ENCODE data around the gene TLK1.
"Not testable (repeated sequence)": the region's sequence is repeated elsewhere in the genome, so short reads cannot be mapped to it uniquely, and the experiment has no call there.

TLK1 gene

GRCh38 chr2:171169333-171169732 is 8.6 kb upstream of the TLK1 start:
- no peak for DNase-seq (ENCODE audit: low spot score)

DNA sequence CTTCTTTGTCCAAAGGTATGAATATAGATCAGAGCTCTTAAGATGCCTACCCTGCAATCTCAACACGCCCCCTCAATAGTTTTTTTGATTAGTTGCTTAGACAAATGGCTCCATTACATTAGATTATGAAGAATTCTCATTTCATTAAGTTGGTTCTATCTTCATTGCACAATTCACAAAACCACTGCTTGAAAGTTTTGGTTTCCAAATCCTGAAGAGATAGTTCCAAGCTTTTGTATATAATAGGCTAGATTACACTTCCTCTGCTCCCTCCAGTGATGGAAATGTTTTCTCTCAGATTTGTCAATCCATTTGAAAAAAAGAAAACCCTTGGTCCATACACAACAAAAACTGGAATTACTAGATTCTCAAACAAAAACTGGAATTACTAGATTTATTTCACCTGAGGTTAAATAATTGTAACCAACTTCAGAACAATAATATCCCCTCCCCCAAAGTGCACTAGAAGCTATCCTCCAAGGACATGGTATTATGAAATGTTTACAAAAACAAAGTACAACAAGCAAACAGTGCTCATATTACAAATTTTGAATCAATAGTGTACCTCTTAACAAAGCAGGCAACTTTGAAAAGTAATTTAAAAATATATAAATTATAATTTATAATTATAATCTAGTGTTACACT is 6.8 kb upstream of the TLK1 start:
- DNase-seq (ENCODE audit: low spot score), result no peak

DNA sequence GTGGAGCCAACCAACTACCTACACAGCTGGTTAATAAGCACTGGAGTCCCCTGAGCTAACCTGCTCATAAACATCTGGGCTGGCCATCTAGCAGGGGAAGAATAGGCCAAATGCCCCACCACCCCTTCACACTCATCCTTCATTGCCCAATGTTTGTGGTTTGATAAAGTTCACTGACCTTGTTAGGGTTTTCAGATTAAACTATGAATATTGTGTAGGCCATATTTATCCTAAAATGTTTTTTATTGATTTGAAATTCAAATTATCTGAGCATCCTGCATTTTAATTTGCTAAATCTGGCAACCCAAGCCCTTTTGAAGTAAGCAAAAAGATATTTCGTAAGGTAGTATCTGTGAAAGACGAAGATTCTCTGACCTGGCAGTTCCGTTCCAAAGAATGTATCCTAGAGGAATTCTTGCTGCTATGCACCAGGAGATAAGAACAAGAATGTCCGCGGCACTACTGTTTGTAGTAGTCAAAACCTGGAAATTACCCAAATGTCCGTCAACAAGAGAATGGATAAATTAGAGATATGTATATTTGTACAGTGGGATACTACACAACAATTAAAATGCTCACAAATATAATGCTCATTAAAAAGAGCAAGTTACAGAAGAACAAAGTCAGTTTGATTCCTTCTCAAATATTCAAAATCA is 5.8 kb upstream of the TLK1 start:
- no peak for DNase-seq (ENCODE audit: low spot score)

DNA sequence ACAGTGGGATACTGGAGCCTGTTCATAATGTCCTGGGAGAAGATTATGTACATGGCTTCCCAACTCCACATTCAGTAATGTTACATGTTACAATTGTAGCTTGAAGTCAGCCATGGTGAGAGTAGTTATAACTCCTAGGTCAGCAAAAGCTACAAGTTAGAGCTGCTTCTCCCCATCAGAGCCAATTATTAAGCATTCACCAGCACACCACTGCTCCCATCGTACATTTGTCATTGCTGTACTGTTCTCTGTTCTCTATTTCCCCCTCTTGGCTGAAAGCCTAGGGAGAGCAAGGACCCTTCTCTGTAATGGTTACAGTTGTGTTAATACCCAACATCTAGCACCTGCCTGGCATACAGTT is 5.3 kb upstream of the TLK1 start:
- DNase-seq (ENCODE audit: low spot score), result no peak

- DNase-seq (ENCODE audit: low spot score), result no peak
Measured at GRCh38 chr2:171163261-171163660, 2.6 kb upstream of the TLK1 start.

GRCh38 chr2:171162522-171163197 is 2.0 kb upstream of the TLK1 start:
- not testable (repeated sequence) for DNase-seq (ENCODE audit: low spot score)

DNA sequence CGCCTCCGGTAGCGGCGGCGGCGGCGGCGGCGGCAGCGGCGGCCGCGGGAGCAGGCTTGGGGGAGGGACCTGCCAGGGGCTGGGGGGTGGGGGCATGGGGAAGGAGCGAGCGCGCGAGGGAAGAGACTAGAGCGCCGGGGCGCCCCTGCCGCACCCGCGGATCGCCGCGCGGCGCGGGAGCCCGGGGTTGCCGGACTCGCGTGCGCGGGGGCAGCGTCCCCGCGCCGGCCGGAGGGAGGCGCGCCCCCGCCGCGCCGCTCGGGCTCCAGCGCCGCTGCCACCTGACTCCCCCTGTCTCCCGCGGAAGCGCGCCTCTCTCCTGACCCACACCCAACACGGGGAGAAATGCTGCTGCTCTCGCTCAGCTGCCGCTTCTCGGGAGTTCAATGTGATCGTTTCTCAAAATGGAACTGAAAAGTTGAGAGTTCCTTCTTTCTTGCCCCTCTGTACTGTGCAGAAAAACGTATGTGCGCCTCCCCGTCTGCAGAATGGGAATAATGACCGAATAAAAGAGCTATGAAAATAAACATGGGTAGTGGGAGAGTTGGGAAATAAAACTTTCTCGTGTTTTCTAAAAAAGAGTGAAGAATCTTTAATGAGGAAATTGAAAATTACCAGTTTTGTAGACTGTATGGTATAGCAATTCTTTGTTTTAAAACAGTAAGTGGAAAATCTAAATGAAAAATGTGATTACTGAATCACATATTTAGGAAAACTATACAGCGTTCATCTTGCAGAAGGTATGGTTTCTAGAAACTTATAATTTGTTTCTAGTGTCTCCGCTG is 455 bp upstream of the TLK1 start:
- DNase-seq (ENCODE audit: low spot score), result peak; percentile 45

DNA sequence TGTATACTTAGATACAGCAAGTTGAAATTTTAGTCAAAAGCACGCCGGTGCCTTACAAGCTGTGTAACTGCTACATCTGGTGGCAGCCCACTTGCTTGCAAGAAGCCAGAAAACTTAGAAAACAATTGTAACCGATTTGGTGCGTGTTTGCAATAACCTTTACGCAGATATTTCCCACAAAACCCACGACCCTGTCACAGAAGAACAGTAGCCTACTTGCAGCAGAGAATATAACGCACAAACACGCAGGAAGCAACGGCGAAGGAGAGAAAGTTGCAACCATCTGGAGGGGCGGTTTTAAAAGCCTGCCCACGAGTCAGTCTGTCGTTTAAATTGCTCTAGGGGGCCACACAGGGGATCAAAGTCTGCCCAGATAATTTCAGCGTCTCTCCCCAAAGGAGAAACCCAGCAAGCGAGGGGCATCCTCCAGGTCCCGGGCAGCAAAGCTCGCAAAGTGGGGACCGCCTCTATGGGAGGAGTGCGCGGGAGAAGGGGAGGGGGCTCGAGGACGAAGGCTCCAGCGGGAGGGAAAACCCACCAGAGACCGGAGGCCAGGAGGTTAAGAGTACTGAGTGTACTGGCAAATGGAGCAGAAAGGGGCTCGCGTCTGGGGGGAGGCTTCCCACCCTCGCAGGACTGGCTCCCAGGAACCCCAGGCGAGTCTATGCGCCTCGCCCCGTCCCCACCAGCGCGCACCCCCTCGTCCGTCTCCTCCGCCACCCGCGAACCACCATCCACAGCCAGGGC is 1.1 kb downstream of the TLK1 start:
- DNase-seq (ENCODE audit: low spot score), result peak; percentile 42

DNA sequence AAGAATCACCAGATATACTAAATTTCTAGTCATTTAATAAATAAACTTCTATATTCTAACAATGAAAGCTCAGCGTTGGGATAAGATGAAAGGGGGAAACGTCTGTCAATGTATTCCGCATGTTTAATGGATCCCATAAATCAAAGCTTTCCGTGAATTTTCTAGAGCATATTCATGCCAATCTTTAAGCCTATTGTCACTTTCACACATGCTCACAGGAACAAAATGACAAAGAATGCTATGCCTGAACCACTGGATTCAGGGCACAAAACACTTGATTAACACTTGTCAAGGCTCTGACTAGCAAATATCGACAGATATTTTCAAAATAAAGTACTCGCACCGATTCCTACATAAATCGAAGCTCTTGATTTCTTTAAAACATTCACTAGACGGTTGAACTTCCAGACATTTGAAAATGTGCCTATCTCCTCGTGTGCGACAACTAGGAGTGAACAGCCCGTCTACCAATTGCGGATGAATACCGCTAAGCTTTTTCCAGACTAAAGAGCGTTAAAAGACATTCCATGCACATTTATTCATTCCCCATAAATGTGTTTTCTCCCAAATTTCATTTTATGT is 1.8 kb downstream of the TLK1 start:
- no peak for DNase-seq (ENCODE audit: low spot score)

DNA sequence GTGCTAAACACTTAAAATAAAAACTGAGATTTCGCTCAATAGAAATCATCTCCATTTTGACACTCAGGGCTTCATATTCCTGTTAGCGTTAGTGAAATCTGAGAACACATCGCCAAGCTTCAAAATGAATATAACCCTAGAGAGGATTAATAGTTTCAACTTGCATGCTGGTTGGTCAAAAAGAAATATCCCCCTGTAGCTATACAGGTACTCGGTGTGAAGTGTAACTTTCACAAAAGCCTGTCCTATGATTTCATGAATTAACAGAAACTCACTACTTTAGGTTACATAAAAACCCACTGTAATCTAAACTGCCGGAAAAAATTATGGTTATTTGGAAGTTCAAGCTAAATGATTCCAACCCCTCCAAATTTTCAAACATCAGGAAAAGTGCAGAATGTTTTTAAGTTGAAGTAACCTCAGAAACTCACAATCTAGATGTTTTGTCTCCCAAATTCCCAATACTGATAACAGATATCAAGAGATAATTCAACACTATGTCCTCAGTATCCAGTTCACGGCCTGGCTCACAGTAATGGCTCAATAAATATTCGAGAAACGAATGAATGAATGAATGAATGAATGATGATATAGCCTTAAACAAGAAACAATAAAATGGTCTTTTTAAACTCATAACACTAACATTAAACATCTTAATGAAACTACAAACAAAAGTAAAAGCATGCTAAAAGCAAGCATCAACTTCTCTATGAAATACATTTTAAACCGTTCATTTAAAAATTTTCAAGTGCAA is 2.5 kb downstream of the TLK1 start:
- no peak for DNase-seq (ENCODE audit: low spot score)

GRCh38 chr2:171157109-171157500 is 3.6 kb downstream of the TLK1 start:
- no peak for DNase-seq (ENCODE audit: low spot score)

DNA sequence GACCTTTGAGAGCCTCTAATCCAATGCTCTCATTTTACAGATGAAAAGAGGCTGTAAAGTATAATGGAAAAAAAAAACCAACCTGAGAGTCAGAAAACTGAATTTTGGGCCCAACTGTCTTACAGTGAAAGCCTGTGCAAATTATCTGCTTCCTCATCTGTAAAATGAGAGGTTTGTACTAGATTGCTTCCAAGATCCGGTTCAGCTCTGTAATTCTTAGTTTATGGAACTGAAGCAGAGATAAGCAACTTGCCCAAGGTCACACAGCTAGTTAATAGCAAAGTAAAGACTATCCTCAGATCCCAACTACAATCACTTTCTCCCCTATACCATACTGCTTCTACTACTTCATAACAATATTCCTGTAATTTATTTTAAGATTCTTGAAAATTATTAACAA is 6.3 kb downstream of the TLK1 start:
- DNase-seq (ENCODE audit: low spot score), result no peak

- DNase-seq (ENCODE audit: low spot score), result peak; percentile 8
Measured at GRCh38 chr2:171150694-171151285, 9.9 kb downstream of the TLK1 start.

GRCh38 chr2:171149986-171150693 is 10.6 kb downstream of the TLK1 start:
- no peak for DNase-seq (ENCODE audit: low spot score)

DNA sequence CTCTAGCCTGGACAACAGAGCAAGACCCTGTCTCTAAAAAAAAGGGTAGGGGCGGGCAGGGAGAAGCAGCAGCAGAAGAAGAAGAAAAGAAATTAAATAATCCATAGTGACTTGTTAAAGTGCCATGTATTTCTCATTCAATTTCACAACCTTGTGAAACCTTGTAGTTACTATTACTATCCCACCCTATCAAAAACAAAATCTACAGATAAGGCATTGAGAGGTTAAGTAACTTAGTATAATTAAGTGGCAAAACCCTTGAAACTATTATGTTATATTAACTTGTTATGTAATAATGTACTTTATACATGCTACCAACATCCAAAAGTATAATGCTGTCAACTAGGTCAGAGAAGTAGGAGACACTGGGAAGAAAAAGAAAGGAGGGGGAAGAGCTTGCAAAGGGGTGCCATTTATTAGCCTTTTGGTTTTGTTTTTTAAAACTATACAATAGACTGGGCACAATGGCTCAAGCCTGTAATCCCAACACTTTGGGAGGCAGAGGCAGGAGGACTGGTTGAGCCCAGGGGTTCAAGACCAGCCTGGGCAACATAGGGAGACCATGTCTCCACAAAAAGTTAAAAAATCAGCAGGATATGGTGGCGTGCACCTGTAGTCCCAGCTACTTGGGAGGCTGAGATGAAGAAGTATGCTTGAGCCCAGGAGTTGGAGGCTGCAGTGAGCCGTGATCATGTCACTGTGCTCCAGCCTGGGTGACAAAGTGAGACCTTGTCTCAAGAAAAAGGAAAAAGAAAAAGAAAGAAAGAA is 11.3 kb downstream of the TLK1 start:
- DNase-seq (ENCODE audit: low spot score), result no peak

DNA sequence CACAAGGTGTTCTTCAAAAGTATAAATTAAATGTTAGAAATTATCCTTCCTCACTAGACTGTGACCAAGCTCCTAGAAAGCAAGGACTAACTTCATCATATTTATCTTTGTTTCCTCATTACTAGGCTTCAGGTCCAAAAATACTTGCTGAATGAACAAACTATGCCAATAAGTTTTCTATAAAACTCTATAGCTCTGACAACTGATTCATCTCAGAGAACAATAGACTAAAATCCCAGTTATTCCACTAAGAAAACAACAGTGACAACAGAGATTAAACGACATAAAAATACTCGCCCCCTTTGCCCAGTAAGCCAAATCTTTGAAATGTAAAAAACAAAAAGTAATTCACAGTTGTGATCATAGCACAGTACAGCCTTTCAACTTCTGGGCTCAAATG is 13.6 kb downstream of the TLK1 start:
- DNase-seq (ENCODE audit: low spot score), result no peak

DNA sequence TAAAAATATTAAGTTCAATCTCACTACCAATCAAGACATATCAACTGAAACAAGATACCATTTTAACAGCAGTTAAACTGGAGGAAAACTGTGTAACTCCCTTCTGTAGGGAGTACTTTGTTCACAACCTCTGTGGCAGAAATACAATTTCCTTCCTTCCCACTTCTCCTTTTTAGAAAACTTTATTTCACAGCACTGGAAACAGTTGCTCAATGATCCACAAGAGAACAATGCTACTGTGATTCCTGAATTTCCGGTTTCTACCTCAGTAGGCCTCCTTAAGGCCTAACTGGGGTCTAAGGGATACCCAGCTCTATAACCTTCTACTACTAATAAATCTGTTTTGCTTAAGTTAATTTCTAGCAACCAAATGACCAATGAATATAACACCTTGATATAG is 14.1 kb downstream of the TLK1 start:
- DNase-seq (ENCODE audit: low spot score), result no peak

DNA sequence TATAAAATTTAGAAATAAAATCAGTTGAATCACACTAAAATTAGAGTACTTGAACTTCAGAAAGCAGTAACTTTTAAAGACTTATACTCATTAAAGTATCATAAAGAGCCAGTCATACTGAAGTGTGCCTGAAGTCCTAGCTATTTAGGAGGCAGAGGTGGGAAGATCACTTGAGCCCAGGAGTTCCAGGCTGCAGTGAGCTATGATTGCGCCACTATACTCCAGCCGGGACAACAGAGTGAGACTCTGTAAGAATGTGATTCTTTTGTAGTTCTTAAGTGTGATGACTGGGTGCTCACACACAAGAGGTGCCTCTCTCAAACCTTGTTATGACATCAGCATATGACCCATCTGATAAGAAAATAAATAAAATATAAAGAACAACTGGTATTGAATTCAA is 14.6 kb downstream of the TLK1 start:
- no peak for DNase-seq (ENCODE audit: low spot score)

DNA sequence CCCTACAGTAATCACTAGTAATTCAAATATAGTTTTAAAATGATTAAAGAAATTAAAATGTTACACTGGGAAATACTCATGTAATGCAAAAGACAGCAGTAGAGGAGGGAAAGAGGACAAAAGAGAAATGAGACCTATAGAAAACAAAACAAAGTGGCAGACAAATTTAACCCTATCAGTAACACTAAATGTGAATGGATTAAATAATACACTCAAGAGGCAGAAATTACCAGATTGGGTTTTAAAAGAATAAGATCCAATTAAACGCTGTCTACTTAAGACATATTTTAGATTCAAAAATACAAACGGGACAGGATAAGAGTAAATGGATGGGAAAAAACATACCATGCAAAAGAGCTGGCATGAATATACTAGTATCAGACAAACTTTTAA is 17.0 kb downstream of the TLK1 start:
- DNase-seq (ENCODE audit: low spot score), result no peak
